ENCODE measurements around the gene B3GNT5. TPM values are rescaled to one million over a fixed set of nuclear protein-coding genes. Genes with fewer than 3 reads are reported as not detected.

Gene B3GNT5
- total and polyA plus RNA-seq, 9 of the 15 experiments (the other 6 are each of a cell fraction or from before 2014, with no cell fraction given): 8.8 to 23.8 (median 14.4) TPM

- 0 out of 2 replicates have a peak, but pooled peaks have one; percentile 13 for TF ChIP-seq GATAD2B (IDR thresholded peaks at IDR 0.05; ENCODE audit: borderline replicate concordance)
- TF ChIP-seq RBM25 (IDR thresholded peaks at IDR 0.05; ENCODE audit: low read depth, low read length, severe bottlenecking): no peak
- no peak for TF ChIP-seq U2AF1 (optimal IDR thresholded peaks at IDR 0.05; ENCODE audit: low read depth, low read length)
- TF ChIP-seq ZNF518B (CRISPR knock-in tag; IDR thresholded peaks at IDR 0.05): no peak
- no peak for TF ChIP-seq RBM17 (IDR thresholded peaks at IDR 0.05; ENCODE audit: borderline replicate concordance, low read depth, low read length)
- no peak for TF ChIP-seq WHSC1 (IDR thresholded peaks at IDR 0.05; ENCODE audit: low read length)
- no peak for TF ChIP-seq IRF1 (CRISPR knock-in tag; IDR thresholded peaks at IDR 0.05; ENCODE audit: borderline replicate concordance)
- no peak for TF ChIP-seq HMG20A (CRISPR knock-in tag; conservative IDR thresholded peaks at IDR 0.05)
- TF ChIP-seq SIN3A (IDR thresholded peaks at IDR 0.05; ENCODE audit: borderline replicate concordance in 2 of 2, control insufficient read depth in 1 of 2, low read depth in 2 of 2, low read length in 2 of 2): peak in 1 of 2 experiments; percentile 39; a peak in 1 of 4 replicates
- no peak for TF ChIP-seq SLC30A9 (CRISPR knock-in tag; IDR thresholded peaks at IDR 0.05)
- TF ChIP-seq ZNF696 (CRISPR knock-in tag; conservative IDR thresholded peaks at IDR 0.05): no peak
- TF ChIP-seq ZNF830 (CRISPR knock-in tag; IDR thresholded peaks at IDR 0.05): no peak
- TF ChIP-seq ZZZ3 (IDR thresholded peaks at IDR 0.05): no peak
- TF ChIP-seq CCNT2 (IDR thresholded peaks at IDR 0.05; ENCODE audit: borderline replicate concordance, extremely low read depth, insufficient read length, low read depth, low read length): peak; percentile 48
- TF ChIP-seq ID3 (CRISPR knock-in tag; IDR thresholded peaks at IDR 0.05): no peak
- TF ChIP-seq ID3 (tag; IDR thresholded peaks at IDR 0.05): no peak
- no peak for TF ChIP-seq MAFF (IDR thresholded peaks at IDR 0.05; ENCODE audit: low read length)
- TF ChIP-seq ZNF695 (CRISPR knock-in tag; IDR thresholded peaks at IDR 0.05): no peak
- TF ChIP-seq HSF4 (CRISPR knock-in tag; IDR thresholded peaks at IDR 0.05; ENCODE audit: borderline replicate concordance): no peak
- 0 out of 2 replicates have a peak, but pooled peaks have one; percentile 32 for TF ChIP-seq HES1 (IDR thresholded peaks at IDR 0.05; ENCODE audit: low read depth)
- no peak for TF ChIP-seq NFIX (CRISPR knock-in tag; IDR thresholded peaks at IDR 0.05; ENCODE audit: low read depth)
- no peak for TF ChIP-seq FOXP1 (CRISPR knock-in tag; IDR thresholded peaks at IDR 0.05)
- TF ChIP-seq CBX2 (IDR thresholded peaks at IDR 0.05; ENCODE audit: insufficient read depth, low read length, poor library complexity, severe bottlenecking): no peak
- TF ChIP-seq ZNF785 (CRISPR knock-in tag; IDR thresholded peaks at IDR 0.05): no peak
Observed at GRCh38 chr3:183252973-183253527, at the start of gene B3GNT5 (continued).
